Measurements from ENCODE around the gene ANO7. TPM values are rescaled to one million over a fixed set of nuclear protein-coding genes. Genes with fewer than 3 reads are reported as not detected.

Gene ANO7
- total and polyA plus RNA-seq, 2 of the 13 experiments (the other 11 are each of a cell fraction or from before 2014, with no cell fraction given) = 4.1 to 4.9 TPM

- no peak for TF ChIP-seq NFE2L2 (IDR thresholded peaks at IDR 0.05; ENCODE audit: low read length)
- peak; percentile 52; the same call in 1 of the 2 replicates for TF ChIP-seq ZC3H13 (CRISPR knock-in tag; IDR thresholded peaks at IDR 0.05)
- TF ChIP-seq TRIM24 (CRISPR knock-in tag; IDR thresholded peaks at IDR 0.05) = no peak
- TF ChIP-seq GMEB1 (CRISPR knock-in tag; IDR thresholded peaks at IDR 0.05; ENCODE audit: borderline replicate concordance) = no peak
- no peak for TF ChIP-seq MXI1 (IDR thresholded peaks at IDR 0.05; ENCODE audit: borderline replicate concordance, low read depth, low read length)
- TF ChIP-seq ATF2 (CRISPR knock-in tag; IDR thresholded peaks at IDR 0.05) = no peak
- no peak for TF ChIP-seq ZNF329 (CRISPR knock-in tag; IDR thresholded peaks at IDR 0.05; ENCODE audit: low read depth)
- TF ChIP-seq CCAR2 (optimal IDR thresholded peaks at IDR 0.05; ENCODE audit: low read depth, low read length) = no peak
- 0 out of 2 replicates have a peak, but pooled peaks have one; percentile 8 for TF ChIP-seq ZSCAN9 (CRISPR knock-in tag; IDR thresholded peaks at IDR 0.05; ENCODE audit: borderline replicate concordance)
- TF ChIP-seq NPAS2 (CRISPR knock-in tag; IDR thresholded peaks at IDR 0.05; ENCODE audit: borderline replicate concordance) = 0 out of 2 replicates have a peak, but pooled peaks have one; percentile 53
- no peak for TF ChIP-seq RXRA (CRISPR knock-in tag; IDR thresholded peaks at IDR 0.05)
- TF ChIP-seq ZNF44 (CRISPR knock-in tag; IDR thresholded peaks at IDR 0.05) = no peak
- no peak; the same call in 1 of the 2 replicates for TF ChIP-seq EED (CRISPR knock-in tag; IDR thresholded peaks at IDR 0.05)
- no peak; a peak in 1 of 4 replicates for TF ChIP-seq HMGXB4 (CRISPR knock-in tag; IDR thresholded peaks at IDR 0.05; ENCODE audit: borderline replicate concordance in 1 of 2, low read depth in 1 of 2)
- TF ChIP-seq ZBTB26 (CRISPR knock-in tag; IDR thresholded peaks at IDR 0.05; ENCODE audit: borderline replicate concordance) = no peak
- TF ChIP-seq ARID2 (CRISPR knock-in tag; IDR thresholded peaks at IDR 0.05; ENCODE audit: borderline replicate concordance) = no peak
- TF ChIP-seq LCORL (IDR thresholded peaks at IDR 0.05) = no peak
- TF ChIP-seq LCORL (CRISPR knock-in tag; IDR thresholded peaks at IDR 0.05) = no peak
- TF ChIP-seq GATAD2A (CRISPR knock-in tag; IDR thresholded peaks at IDR 0.05) = no peak
- no peak for TF ChIP-seq ZNF788 (CRISPR knock-in tag; IDR thresholded peaks at IDR 0.05; ENCODE audit: borderline replicate concordance)
- TF ChIP-seq ZNF660 (CRISPR knock-in tag; IDR thresholded peaks at IDR 0.05; ENCODE audit: borderline replicate concordance, low read depth) = no peak
- TF ChIP-seq ZZZ3 (CRISPR knock-in tag; IDR thresholded peaks at IDR 0.05; ENCODE audit: borderline replicate concordance) = no peak
- TF ChIP-seq ZNF7 (CRISPR knock-in tag; IDR thresholded peaks at IDR 0.05) = no peak
- TF ChIP-seq RBFOX2 (IDR thresholded peaks at IDR 0.05; ENCODE audit: low read depth, low read length) = peak; percentile 62
These were observed 37.6 kb upstream of the ANO7 start (continued) for GRCh38 chr2:241150660-241151530.
